ENCODE data around the gene WNT3A.
A peak's percentile ranks its signal among the peaks of the same experiment; 100 is the strongest.
"Not testable (repeated sequence)": the region's sequence is repeated elsewhere in the genome, so short reads cannot be mapped to it uniquely, and the experiment has no call there.

WNT3A gene

GRCh38 chr1:228006786-228007048 lies at the start of gene WNT3A:
Gene WNT3A, plus strand, starts transcription at chr1:228006998. Its CDS starts 131 bp downstream, at chr1:228007129.
- no peak for DNase-seq

GRCh38 chr1:227958617-227959324 lies 48.0 kb upstream of the WNT3A start:
- no peak for DNase-seq

- no peak for DNase-seq
These were observed 47.4 kb upstream of the WNT3A start for GRCh38 chr1:227959325-227959860.

- no peak for DNase-seq
These were observed 44.9 kb upstream of the WNT3A start for GRCh38 chr1:227961651-227962466.

GRCh38 chr1:227966733-227967132 lies 40.1 kb upstream of the WNT3A start:
- not testable (repeated sequence) for DNase-seq

- not testable (repeated sequence) for DNase-seq
These were observed 39.0 kb upstream of the WNT3A start for GRCh38 chr1:227967815-227968214.

GRCh38 chr1:227970076-227970995 lies 36.5 kb upstream of the WNT3A start:
- not testable (repeated sequence) for DNase-seq

GRCh38 chr1:227971216-227971615 lies 35.6 kb upstream of the WNT3A start:
- DNase-seq, result not testable (repeated sequence)

- not testable (repeated sequence) for DNase-seq
These were observed 35.0 kb upstream of the WNT3A start for GRCh38 chr1:227971643-227972282.

GRCh38 chr1:227972283-227972679 lies 34.5 kb upstream of the WNT3A start:
- not testable (repeated sequence) for DNase-seq

GRCh38 chr1:227972843-227973374 lies 33.9 kb upstream of the WNT3A start:
- DNase-seq, result not testable (repeated sequence)

- not testable (repeated sequence) for DNase-seq
These were observed 33.0 kb upstream of the WNT3A start for GRCh38 chr1:227973724-227974288.

GRCh38 chr1:227975583-227976283 lies 31.1 kb upstream of the WNT3A start:
- DNase-seq, result not testable (repeated sequence)

- DNase-seq, result no peak
These were observed 19.6 kb upstream of the WNT3A start for GRCh38 chr1:227987181-227987580.

- DNase-seq, result no peak
These were observed 12.0 kb upstream of the WNT3A start for GRCh38 chr1:227994632-227995300.

GRCh38 chr1:227996187-227996950 lies 10.4 kb upstream of the WNT3A start:
- DNase-seq, result no peak

GRCh38 chr1:227998374-227999055 lies 8.3 kb upstream of the WNT3A start:
- DNase-seq, result no peak

GRCh38 chr1:227999056-227999930 lies 7.5 kb upstream of the WNT3A start:
- DNase-seq, result peak; percentile 58
